Nephron (organoid): ENCODE results near the gene HCFC1R1.
"Not testable (repeated sequence)": the region's sequence is repeated elsewhere in the genome, so short reads cannot be mapped to it uniquely, and the experiment has no call there.

Experiments used
- H3K27ac Mint-ChIP-seq, 3 experiments: 2 replicates each; pipeline ENCODE4 v1.8.0; 2020; ENCODE audit warnings: mixed read lengths in 3 of 3, mild to moderate bottlenecking in 2 of 3, moderate library complexity in 1 of 3
- H3K27me3 Mint-ChIP-seq: 2 replicates; pipeline ENCODE4 v1.8.0; 2021; ENCODE audit warnings: low read depth, mild to moderate bottlenecking, moderate library complexity, mixed read lengths
- H3K36me3 Mint-ChIP-seq: 2 replicates; pipeline ENCODE4 v1.8.0; 2020; ENCODE audit warnings: low read depth, mixed read lengths
- H3K4me1 Mint-ChIP-seq: 2 replicates; pipeline ENCODE4 v1.8.0; 2020; ENCODE audit warnings: mixed read lengths
- H3K4me3 Mint-ChIP-seq, 3 experiments: 2 replicates each; pipeline ENCODE4 v1.8.0; 2020; ENCODE audit warnings: mild to moderate bottlenecking in 3 of 3, mixed read lengths in 3 of 3, moderate library complexity in 2 of 3
- H3K9me3 Mint-ChIP-seq: 2 replicates; pipeline ENCODE4 v1.8.0; 2020; ENCODE audit warnings: mixed read lengths
- CTCF ChIP-seq, 3 experiments: fragments of 200-600 bp; sonication (generic); IDR thresholded peaks; one replicate each; pipeline ENCODE4 v1.5.0; 2021; ENCODE audit warnings: antibody characterized with exemption in 3 of 3; ENCODE audit not compliant: unreplicated experiment in 3 of 3

The HCFC1R1 gene

GRCh38 chr16:3058139-3059030 is 34.6 kb upstream of the HCFC1R1 start:
- H3K9me3 Mint-ChIP-seq: no peaks in the 10 kb centered on the region

GRCh38 chr16:3057181-3058138 is 33.7 kb upstream of the HCFC1R1 start:
- H3K27me3 Mint-ChIP-seq: peaks cover 23% of the 10 kb centered on the region
- H3K27ac Mint-ChIP-seq: no peak overlapping the region
- no peak for TF ChIP-seq CTCF (IDR thresholded peaks at IDR 0.05; ENCODE audit: unreplicated experiment in 3 of 3)
- peaks cover 19% of the 10 kb centered on the region for H3K4me1 Mint-ChIP-seq
- no peaks in the 10 kb centered on the region for H3K9me3 Mint-ChIP-seq
- H3K36me3 Mint-ChIP-seq: peaks cover 4% of the 10 kb centered on the region
- H3K4me3 Mint-ChIP-seq: peak overlapping the region; percentile 56 to 62 (median 59)

More at GRCh38 chr16:3058139-3059030, 34.6 kb upstream of the HCFC1R1 start:
- no peak overlapping the region for H3K27ac Mint-ChIP-seq
- H3K27me3 Mint-ChIP-seq: peaks cover 22% of the 10 kb centered on the region
- TF ChIP-seq CTCF (IDR thresholded peaks at IDR 0.05; ENCODE audit: unreplicated experiment in 3 of 3): no peak
- peak overlapping the region; percentile 86 to 90 (median 87) for H3K4me3 Mint-ChIP-seq
- H3K36me3 Mint-ChIP-seq: peaks cover 4% of the 10 kb centered on the region
- peaks cover 19% of the 10 kb centered on the region for H3K4me1 Mint-ChIP-seq

GRCh38 chr16:3056336-3057180 is 32.8 kb upstream of the HCFC1R1 start:
- Mint-ChIP-seq H3K36me3 (peaks cover 4% of the 10 kb centered on the region), H3K4me1 (peaks cover 15% of the 10 kb centered on the region), H3K9me3 (no peaks in the 10 kb centered on the region), H3K27ac (no peak overlapping the region), H3K4me3 (peak overlapping the region; percentile 56 to 62 (median 59)), H3K27me3 (peaks cover 31% of the 10 kb centered on the region)
- TF ChIP-seq CTCF (IDR thresholded peaks at IDR 0.05; ENCODE audit: unreplicated experiment in 3 of 3): no peak

GRCh38 chr16:3055734-3056115 is 32.0 kb upstream of the HCFC1R1 start:
- H3K27ac Mint-ChIP-seq, H3K9me3 Mint-ChIP-seq, H3K36me3 Mint-ChIP-seq: not testable (repeated sequence)
- Mint-ChIP-seq H3K27me3 (peaks cover 35% of the 10 kb centered on the region), H3K4me1 (peaks cover 12% of the 10 kb centered on the region), H3K4me3 (peak overlapping the region in 2 of 3 experiments; percentile 16 to 56)

GRCh38 chr16:3054965-3055733 is 31.4 kb upstream of the HCFC1R1 start:
- H3K27me3 Mint-ChIP-seq: peaks cover 35% of the 10 kb centered on the region
- peak overlapping the region in 1 of 3 experiments; percentile 37 for H3K4me3 Mint-ChIP-seq
- peaks cover 7% of the 10 kb centered on the region for H3K4me1 Mint-ChIP-seq
- no peak for TF ChIP-seq CTCF (IDR thresholded peaks at IDR 0.05; ENCODE audit: unreplicated experiment in 3 of 3)
- H3K27ac Mint-ChIP-seq: no peak overlapping the region
- H3K36me3 Mint-ChIP-seq: peaks cover 4% of the 10 kb centered on the region
- H3K9me3 Mint-ChIP-seq: no peaks in the 10 kb centered on the region

- H3K36me3 Mint-ChIP-seq, H3K4me3 Mint-ChIP-seq, H3K4me1 Mint-ChIP-seq, H3K9me3 Mint-ChIP-seq, H3K27ac Mint-ChIP-seq: not testable (repeated sequence)
- H3K27me3 Mint-ChIP-seq: peaks cover 46% of the 10 kb centered on the region
These were observed 29.6 kb upstream of the HCFC1R1 start for GRCh38 chr16:3053330-3053710.

- not testable (repeated sequence) for H3K27ac Mint-ChIP-seq, H3K4me3 Mint-ChIP-seq, H3K36me3 Mint-ChIP-seq, H3K9me3 Mint-ChIP-seq, H3K4me1 Mint-ChIP-seq
- peaks cover 52% of the 10 kb centered on the region for H3K27me3 Mint-ChIP-seq
These were observed 29.0 kb upstream of the HCFC1R1 start for GRCh38 chr16:3052571-3053329.
